IPS DF 6.9 (cell line): Measurements from ENCODE around the gene PDXK.
A peak's percentile ranks its signal among the peaks of the same experiment; 100 is the strongest.
"Not testable (repeated sequence)": the region's sequence is repeated elsewhere in the genome, so short reads cannot be mapped to it uniquely, and the experiment has no call there.

ENCODE experiments used
- DNase-seq: peaks from one replicate; pipeline ENCODE4 v3.0.0-alpha.2; 2013; ENCODE audit warnings: low read depth, low spot score
- H3K27ac ChIP-seq: one replicate; pipeline ENCODE4 v1.5.1; 2013; ENCODE audit warnings: low read length, control low read depth
- H3K27me3 ChIP-seq: 2 replicates; pipeline ENCODE4 v1.6.1; 2013; ENCODE audit warnings: mild to moderate bottlenecking, low read length; ENCODE audit not compliant: control insufficient read depth, insufficient read depth
- H3K36me3 ChIP-seq: 2 replicates; pipeline ENCODE4 v1.6.1; 2013; ENCODE audit warnings: low read length; ENCODE audit not compliant: control insufficient read depth, insufficient read depth
- H3K4me1 ChIP-seq: 2 replicates; pipeline ENCODE4 v1.6.1; 2013; ENCODE audit warnings: low read length; ENCODE audit not compliant: control insufficient read depth, insufficient read depth
- H3K4me3 ChIP-seq: 2 replicates; pipeline ENCODE4 v1.5.1; 2013; ENCODE audit warnings: mild to moderate bottlenecking, low read length
- H3K9me3 ChIP-seq: 2 replicates; pipeline ENCODE4 v1.6.1; 2013; ENCODE audit warnings: low read length, inconsistent platforms; ENCODE audit not compliant: control insufficient read depth, insufficient read depth
- WGBS: extraction: QIAGEN DNeasy Blood & Tissue Kit; methylation state at CpG from one replicate; pipeline ENCODE4 v1.1.7; 2013; ENCODE audit warnings: mixed read lengths, missing lambda C conversion rate; ENCODE audit not compliant: insufficient read length, insufficient coverage; 5-methylcytosine and 5-hydroxymethylcytosine counted together

Gene PDXK

DNA sequence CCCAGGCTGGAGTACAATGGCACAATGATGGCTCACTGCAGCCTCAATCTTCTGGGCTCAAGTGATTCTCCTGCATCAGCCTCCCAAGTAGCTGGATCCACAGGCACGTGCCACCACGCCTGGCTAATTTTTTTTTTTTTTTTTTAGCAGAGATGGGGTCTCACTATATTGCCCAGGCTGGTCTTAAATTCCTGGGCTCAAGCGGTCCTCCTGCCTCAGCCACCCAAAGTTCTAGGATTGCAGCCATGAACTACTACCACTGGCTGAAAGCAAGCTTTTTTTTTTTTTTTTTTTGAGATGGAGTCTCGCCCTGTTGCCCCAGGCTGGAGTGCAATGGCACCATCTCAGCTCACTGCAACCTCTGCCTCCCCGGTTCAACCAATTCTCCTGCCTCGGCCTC is 5.8 kb upstream of the PDXK start:
- not testable (repeated sequence) for H3K4me3 ChIP-seq, H3K27ac ChIP-seq, H3K9me3 ChIP-seq, H3K4me1 ChIP-seq, H3K27me3 ChIP-seq, DNase-seq, H3K36me3 ChIP-seq
- WGBS, result no CpG with 5 or more reads among the region's 6 CpGs

DNA sequence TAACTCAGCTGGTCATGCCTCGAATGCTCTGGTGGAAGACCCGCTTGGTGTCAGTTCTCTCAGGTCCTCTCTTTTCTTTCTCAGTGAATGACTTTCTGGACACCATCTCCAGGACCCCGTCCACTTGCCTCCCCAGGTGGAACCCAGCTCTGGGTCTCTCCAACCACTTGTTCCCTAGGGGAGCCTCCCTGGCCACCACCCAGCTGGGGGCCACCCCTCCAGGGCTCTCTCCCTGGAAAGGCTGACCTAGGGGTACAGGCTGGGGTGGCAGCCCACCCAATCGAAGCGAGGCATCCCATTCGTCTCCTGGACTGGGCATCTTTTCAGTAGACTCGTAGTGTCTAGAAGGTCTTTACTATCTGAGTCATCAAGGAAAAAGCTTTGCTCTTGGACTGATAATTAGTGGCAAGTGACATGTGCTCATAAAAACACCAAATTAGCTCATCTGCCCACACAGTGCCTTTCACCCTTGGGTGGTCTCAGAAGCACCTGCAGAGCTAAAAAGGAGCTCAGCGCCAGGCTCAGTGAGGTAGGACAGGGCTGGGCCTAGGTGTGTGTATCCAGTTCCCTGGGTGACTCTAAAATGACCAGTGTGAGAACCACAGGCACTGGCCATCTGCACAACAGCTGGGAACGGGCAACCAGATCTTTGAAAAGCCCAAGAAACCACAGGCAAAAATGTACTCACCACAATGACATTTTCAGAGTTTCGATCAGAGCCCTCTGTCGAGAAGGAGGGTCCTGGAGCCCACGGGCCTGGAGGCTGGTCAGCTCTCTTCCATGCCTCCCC is 2.4 kb upstream of the PDXK start:
- Histone ChIP-seq H3K9me3 (no peaks in the 10 kb centered on the region), H3K4me3 (no peak overlapping the region), H3K36me3 (no peaks in the 10 kb centered on the region), H3K27ac (no peak overlapping the region), H3K4me1 (no peaks in the 10 kb centered on the region), H3K27me3 (no peaks in the 10 kb centered on the region)
- no CpG with 5 or more reads among the region's 12 CpGs for WGBS
- no peak for DNase-seq

DNA sequence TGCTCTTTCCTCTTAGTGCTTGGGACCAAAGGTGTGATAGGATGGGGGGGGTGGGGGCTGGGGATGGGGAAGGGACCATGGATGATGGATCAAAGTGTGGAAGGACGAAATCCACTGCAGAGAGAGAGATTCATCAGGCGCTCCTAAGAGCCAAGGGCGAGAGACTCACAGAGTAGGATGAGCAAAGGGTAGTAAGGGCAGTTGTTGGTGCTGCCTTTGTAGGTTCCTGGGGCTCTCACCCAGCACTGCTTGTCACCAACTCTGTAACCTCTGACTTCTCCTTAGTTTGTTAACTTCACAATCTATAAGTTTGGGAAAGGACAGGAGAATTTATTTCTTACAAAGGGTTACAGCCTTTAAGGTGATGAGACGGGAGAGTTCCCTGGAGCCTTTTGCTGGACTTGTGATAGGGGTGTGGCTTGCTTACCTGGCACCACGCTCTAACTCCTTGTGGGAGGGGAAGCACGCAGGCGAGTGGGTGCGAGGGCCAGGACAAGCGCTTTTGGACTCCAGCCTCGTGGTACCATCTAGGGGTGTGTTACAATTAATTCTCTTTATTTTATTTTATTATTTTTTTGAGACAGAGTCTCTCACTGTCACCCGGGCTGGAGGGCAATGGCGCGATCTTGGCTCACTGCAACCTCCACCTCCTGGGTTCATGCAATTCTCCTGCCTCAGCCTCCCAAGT is 1.6 kb upstream of the PDXK start:
- DNase-seq, result no peak
- H3K9me3 ChIP-seq, result no peaks in the 10 kb centered on the region
- no peaks in the 10 kb centered on the region for H3K36me3 ChIP-seq
- no peak overlapping the region for H3K27ac ChIP-seq
- no peaks in the 10 kb centered on the region for H3K4me1 ChIP-seq
- no CpG with 5 or more reads among the region's 13 CpGs for WGBS
- no peaks in the 10 kb centered on the region for H3K27me3 ChIP-seq
- no peak overlapping the region for H3K4me3 ChIP-seq

GRCh38 chr21:43717967-43718871 is 710 bp upstream of the PDXK start:
- H3K4me1 ChIP-seq, result no peaks in the 10 kb centered on the region

DNA sequence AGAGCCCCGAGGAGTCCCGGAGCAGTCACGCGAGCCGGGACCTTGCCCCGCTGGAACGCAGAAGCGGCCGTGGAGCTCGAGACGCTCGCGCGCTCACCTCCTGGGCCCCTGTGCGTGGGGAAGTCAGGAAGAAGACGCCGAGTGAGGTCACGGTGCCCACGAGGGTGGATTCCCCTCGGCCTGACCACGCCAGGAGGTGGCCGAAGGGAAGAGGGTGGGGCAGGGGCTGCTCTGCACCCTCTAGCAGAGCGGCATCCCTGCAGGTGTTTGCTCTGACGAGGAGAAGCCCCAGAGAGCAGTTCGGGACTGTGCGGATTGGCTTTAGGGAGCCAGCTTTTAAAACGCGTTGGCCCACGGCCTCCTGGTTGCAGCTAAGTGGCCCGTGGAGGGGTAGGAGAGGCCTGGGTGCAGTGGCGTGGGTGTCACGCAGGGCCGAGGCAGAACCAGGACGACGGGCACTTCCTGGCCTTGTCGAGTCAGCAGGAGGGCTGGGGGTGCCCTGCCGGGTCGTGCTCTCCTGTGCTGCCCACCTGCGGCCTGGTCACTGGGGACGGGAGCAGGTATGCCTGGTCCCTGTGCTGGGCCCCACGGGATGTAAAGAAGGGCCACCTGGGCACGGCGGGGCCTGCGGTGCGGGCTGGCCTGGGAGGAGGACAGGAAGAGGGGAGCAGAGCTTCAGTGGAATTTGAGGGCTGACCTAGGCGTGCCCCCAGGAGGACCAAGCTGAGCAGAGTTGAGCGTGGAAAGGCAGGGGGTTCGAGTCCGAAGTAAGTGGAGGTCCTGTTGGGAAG is 1.0 kb downstream of the PDXK start:
- no CpG with 5 or more reads among the region's 49 CpGs for WGBS
- Histone ChIP-seq H3K9me3 (no peaks in the 10 kb centered on the region), H3K27me3 (no peaks in the 10 kb centered on the region), H3K4me1 (no peaks in the 10 kb centered on the region), H3K4me3 (peak overlapping the region; percentile 95), H3K36me3 (no peaks in the 10 kb centered on the region), H3K27ac (no peak overlapping the region)
- DNase-seq, result no peak

More at GRCh38 chr21:43717967-43718871, 710 bp upstream of the PDXK start:
- no peak overlapping the region for H3K27ac ChIP-seq
- no peaks in the 10 kb centered on the region for H3K36me3 ChIP-seq
- peak overlapping the region; percentile 95; the same call in 1 of the 2 replicates for H3K4me3 ChIP-seq
- H3K27me3 ChIP-seq, result no peaks in the 10 kb centered on the region
- DNase-seq, result no peak
- WGBS, result no CpG with 5 or more reads among the region's 70 CpGs
- H3K9me3 ChIP-seq, result no peaks in the 10 kb centered on the region

- Histone ChIP-seq H3K4me1 (no peaks in the 10 kb centered on the region), H3K27ac (no peak overlapping the region), H3K9me3 (no peaks in the 10 kb centered on the region), H3K36me3 (no peaks in the 10 kb centered on the region), H3K27me3 (no peaks in the 10 kb centered on the region), H3K4me3 (no peak overlapping the region)
- no peak for DNase-seq
- WGBS, result no CpG with 5 or more reads among the region's 16 CpGs
Observed at GRCh38 chr21:43720539-43721166, 1.7 kb downstream of the PDXK start.

- Histone ChIP-seq H3K27me3 (no peaks in the 10 kb centered on the region), H3K36me3 (no peaks in the 10 kb centered on the region), H3K4me3 (no peak overlapping the region), H3K27ac (no peak overlapping the region), H3K9me3 (no peaks in the 10 kb centered on the region), H3K4me1 (no peaks in the 10 kb centered on the region)
- no peak for DNase-seq
- no CpG with 5 or more reads among the region's 4 CpGs for WGBS
Observed at GRCh38 chr21:43721206-43721605, 2.3 kb downstream of the PDXK start.

DNA sequence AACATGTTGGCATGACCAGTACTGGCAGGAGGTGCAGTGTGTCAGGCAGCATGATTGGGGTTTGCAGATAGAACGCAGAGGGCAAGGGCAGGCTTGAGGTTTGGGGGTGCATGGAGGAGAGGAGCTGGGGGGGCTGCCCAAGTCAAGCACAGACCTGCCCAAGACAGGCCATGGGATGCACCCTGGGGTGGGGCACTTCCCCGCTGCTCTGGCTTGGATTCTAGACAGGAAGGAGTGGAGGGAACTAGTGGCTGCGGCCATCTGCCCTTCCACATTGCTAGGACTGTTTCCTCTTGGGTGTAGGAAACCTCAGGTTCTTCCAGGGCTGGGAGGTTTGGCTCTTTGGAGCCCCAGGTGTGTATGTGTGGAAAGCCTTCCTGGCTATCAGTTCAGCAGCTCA is 3.0 kb downstream of the PDXK start:
- Histone ChIP-seq H3K27ac (no peak overlapping the region), H3K4me1 (no peaks in the 10 kb centered on the region), H3K4me3 (no peak overlapping the region), H3K9me3 (no peaks in the 10 kb centered on the region), H3K27me3 (no peaks in the 10 kb centered on the region), H3K36me3 (no peaks in the 10 kb centered on the region)
- no CpG with 5 or more reads among the region's 3 CpGs for WGBS
- DNase-seq, result no peak

GRCh38 chr21:43723648-43724047 is 4.7 kb downstream of the PDXK start:
- no CpG with 5 or more reads among the region's 12 CpGs for WGBS
- Histone ChIP-seq H3K4me3 (no peak overlapping the region), H3K27ac (no peak overlapping the region), H3K9me3 (no peaks in the 10 kb centered on the region), H3K36me3 (no peaks in the 10 kb centered on the region), H3K4me1 (peaks cover 2% of the 10 kb centered on the region; the same call in 1 of the 2 replicates), H3K27me3 (no peaks in the 10 kb centered on the region)
- no peak for DNase-seq
